T-helper 22 cell (primary cell): ENCODE measurements around the gene CHD1.

Experiments
- DNase-seq: peaks from one replicate; pipeline ENCODE4 v3.0.0-alpha.2; 2020; ENCODE audit warnings: low read depth

Gene CHD1

DNA sequence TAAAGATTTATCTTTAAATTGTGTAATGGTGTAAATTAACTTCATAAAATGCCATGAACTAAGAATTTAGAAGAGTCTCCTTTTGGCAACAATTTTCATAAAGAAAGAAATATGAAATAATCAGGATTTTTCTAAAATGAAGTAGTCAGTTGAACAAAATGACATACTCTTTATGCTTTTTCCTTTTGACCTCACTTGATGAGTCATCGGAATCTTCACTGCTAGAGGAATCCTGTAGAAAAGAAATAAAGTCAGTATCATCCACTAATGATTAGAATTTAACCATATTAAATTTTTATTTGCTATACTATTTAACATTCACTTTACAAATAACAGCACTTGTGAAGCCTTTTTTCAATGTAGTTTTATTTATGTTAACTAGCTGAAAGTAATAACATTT, 26.1 kb downstream of the CHD1 start:
- DNase-seq: no peak

DNA sequence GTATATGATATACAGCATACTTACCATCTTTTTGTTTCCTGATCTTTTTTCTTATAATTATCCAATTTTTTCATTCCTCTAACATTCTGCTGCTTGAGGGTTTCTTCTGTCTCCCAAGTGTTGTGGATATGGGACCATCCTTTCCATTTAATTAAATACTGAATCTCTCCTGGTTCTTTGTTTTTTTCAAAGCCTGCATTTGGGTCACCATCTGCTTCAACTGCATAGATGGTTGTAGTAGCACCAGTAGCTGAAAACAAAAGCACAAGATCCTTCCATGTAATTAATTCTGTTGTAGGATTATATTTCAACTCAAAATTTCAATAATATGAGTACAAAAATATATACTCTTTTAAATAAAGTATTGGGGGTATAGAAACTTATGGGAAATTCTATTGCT, 29.4 kb downstream of the CHD1 start:
- no peak for DNase-seq

- DNase-seq: no peak
Measured at GRCh38 chr5:98898743-98899142, 30.1 kb downstream of the CHD1 start.

DNA sequence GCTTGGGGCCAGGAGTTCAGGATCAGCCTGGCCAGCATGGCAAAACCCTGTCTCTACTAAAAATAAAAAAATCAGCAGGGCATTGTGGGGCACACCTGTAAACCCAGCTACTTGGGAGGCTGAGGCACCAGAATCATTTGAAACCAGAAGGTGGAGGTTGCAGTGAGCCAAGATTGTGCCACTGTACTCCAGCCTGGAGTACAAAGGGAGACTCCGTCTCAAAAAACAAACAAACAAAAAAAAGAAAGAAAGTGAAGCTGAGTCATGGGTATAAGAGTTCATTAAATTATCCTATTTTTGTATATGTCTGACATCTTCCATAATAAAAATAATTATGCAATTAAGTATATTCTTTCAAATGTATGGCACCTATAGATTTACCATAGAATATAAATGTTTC, 37.2 kb downstream of the CHD1 start:
- DNase-seq: no peak

GRCh38 chr5:98880598-98880997, 48.2 kb downstream of the CHD1 start:
- no peak for DNase-seq

GRCh38 chr5:98880151-98880550, 48.7 kb downstream of the CHD1 start:
- DNase-seq: no peak

DNA sequence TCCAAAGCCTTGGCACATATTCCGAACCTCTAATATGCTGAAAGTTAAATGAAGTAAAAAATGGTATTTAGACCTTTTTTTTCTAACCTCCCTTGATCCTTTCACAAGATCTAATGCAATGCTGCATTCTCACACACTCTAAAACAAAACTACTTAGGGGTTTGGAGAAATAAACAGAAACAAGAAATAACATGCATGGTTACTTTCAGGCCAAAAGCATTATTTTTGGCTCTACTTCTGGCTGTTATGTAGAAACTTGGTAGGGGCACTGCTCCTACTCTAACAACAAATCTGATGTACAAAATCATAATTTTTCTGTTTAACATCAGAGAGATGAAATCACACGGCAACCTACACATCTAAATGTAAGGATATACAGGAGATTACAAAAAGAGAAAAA, 51.2 kb downstream of the CHD1 start:
- no peak for DNase-seq

DNA sequence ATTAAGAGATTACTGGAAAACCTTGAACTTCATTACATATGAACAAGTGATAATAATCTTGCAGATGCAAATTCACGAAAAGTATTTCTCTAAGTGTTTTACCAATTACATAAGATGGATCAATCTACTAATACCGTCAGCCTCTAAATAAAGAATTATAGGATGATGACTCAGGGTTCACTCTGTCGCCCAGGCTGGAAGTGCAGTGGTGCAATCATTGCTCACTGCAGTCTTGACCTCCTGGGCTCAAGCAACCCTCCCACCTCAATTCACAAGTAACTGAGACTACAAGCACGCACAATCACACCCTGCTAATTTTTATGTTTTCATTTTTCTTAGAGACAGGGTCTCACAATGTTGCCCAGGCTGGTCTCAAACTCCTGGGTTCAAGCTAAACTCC, 56.1 kb downstream of the CHD1 start:
- DNase-seq: no peak

DNA sequence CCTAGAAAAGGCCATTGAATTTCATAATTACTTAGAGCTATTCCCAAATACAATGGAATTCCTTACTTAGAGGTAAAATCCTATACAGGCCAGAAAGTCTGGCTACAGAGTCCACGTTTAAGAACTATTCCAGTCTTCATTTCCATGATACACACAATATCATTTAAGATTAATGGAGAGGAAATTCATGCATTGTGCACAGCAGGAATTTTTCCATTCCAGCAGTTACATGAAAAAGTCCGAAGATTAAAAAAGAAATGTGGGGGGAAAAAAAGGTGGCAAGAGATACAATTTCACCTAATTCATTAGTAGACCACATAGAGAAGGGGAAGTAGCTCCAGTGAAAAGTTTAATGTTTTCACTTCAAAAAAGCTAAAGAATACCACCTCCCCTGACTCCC, 63.1 kb downstream of the CHD1 start:
- no peak for DNase-seq

DNA sequence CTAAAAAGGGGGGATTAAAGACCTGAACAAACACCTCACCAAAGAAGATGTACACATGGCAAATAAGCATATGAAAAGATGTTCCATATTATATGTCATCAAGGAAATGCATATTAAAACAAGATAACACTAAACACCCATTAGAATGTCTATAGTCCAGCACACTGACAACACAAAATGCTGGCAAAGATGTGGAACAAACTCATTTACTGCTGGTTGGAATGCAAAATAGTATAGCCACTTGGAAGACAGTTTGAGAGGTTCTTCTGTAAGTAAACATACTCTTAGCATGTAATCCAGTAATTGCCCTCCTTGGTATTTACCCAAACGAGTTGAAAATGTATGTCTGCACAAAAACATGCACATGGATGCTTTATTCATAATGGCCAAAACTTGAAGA, 81.8 kb downstream of the CHD1 start:
- DNase-seq: no peak

DNA sequence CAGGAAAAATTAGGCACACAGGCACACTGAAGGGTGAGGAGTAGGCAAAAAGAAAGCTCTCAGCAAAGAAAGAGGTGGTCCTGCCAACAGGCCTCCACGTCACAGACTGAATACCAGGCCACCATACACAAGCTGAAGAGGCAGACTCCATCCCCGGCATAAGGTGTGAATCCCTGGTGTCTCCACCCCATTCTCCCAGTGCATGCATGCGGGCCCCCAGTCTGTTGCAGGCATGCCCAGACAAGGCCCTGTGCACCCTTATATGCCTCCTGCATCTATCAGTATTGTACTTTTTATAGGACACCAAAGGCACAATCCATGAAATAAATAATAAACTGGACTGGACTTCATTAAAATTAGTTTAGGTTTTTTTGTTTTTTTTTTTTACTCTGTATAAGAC, 82.3 kb downstream of the CHD1 start:
- DNase-seq: no peak

- no peak for DNase-seq
Measured at GRCh38 chr5:98845878-98846277, 82.9 kb downstream of the CHD1 start.

DNA sequence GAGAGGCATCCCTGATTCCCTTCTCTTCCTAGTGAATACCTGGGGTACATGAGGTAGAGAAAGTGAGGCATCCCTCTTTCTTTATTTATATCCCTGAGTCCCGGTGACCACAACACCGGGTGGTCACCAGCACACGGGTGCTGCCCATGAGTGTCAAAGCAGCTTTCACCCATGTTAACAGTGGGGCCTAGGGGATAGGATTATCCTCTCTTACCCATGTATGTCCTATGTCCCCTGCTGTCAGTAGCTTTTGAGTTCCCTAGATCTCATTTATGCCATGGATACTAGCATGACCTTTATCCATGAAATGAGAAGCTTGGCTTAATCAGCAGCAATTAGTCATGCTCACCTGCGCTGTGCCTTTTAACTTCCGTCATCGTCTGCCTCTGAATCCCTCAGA, 83.9 kb downstream of the CHD1 start:
- no peak for DNase-seq

DNA sequence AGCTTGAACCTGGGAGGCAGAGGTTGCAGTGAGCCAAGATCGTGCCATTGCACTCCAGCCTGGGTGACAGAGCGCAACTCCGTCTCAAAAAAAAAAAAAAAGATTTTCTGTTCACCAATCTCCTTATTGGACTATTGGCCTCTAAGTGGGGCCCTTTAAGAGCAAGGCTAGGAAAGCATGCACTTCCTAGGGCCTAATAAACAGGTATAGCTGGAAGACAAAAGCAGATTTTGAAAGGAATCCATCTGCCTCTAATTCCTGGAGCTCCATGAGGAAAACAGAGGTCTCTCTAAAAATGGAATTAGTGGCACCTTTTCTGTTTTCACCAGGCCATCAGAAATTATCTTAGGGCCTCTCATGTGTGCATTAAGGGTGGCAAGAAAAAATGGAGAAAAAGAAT, 85.3 kb downstream of the CHD1 start:
- DNase-seq: no peak

GRCh38 chr5:98840946-98841345, 87.9 kb downstream of the CHD1 start:
- no peak for DNase-seq

DNA sequence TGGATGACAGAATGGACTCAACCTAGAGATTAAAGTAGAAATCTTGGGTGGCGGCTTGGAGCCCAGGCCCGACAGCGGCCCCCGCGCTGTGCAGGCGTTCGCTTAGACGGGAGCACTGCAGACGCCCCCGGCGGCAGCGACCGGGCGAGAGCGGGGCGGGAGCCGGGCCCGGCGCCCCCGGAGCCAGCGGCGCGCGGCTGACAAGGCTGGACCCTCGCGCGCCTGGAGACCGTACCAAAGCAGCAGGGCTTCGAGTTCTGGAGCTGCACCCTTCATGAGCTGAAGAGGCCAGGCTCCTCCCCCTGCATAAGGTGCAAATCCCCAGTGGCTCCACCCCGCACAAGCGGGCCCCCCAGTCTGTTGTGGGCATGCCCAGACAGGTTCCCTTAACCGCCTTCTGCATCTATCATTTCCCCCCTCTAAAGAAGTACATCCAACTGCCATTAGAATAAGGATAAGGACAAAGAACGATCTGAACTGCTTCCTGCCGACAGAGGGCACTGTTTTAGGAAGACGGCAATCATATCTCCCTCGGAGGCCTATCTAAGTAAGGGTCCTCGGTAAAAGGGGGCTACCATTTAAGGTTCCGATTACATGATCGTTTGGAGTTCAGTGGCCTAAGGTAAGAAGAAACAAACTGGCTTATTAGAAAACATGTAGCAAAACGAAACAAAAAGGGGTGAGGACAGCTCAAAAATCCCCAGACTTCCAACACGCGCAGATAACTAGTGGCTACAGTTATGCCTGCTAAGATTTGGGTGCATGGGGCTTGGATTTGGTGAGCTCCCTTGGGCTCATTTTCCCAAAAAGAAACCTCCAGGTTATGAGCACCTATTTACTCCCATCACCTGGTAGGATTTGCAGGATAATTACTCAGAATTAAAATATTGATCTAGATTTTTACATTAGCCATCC, 89.1 kb downstream of the CHD1 start:
- no peak for DNase-seq

GRCh38 chr5:98836175-98836574, 92.6 kb downstream of the CHD1 start:
- no peak for DNase-seq

DNA sequence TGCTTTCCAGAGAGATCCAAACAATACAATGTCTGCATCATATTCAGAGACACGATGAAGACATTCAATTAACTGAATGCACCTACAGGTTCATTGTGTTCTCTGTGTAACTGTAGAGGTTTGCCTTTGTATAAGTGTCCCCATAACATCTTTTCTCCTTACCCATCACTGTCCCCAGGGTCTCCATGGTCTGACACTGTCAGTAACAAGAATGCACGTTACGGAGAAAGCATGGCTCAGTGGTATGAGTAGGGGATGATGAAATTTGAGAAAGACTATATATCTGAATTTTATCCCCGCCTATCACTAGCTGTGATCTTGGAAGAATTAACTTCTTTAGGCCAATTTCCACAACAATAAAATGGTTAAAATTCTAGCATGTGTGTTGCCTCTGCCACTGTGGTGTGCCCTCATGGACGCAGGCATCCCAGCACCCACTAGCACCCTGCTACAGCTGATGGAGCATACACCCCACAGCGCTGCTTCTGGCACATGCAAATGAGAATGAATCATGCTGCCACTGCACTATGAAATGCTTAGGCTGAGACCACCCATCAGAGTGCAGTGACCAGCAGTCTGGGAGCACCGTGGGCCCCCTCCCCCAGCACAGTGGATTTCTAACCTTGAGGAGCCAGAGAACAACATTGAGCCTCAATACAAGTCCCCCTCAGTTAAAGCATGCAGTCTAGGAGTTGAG, 101.1 kb downstream of the CHD1 start:
- DNase-seq: no peak

GRCh38 chr5:98827161-98827560, 101.6 kb downstream of the CHD1 start:
- DNase-seq: no peak

DNA sequence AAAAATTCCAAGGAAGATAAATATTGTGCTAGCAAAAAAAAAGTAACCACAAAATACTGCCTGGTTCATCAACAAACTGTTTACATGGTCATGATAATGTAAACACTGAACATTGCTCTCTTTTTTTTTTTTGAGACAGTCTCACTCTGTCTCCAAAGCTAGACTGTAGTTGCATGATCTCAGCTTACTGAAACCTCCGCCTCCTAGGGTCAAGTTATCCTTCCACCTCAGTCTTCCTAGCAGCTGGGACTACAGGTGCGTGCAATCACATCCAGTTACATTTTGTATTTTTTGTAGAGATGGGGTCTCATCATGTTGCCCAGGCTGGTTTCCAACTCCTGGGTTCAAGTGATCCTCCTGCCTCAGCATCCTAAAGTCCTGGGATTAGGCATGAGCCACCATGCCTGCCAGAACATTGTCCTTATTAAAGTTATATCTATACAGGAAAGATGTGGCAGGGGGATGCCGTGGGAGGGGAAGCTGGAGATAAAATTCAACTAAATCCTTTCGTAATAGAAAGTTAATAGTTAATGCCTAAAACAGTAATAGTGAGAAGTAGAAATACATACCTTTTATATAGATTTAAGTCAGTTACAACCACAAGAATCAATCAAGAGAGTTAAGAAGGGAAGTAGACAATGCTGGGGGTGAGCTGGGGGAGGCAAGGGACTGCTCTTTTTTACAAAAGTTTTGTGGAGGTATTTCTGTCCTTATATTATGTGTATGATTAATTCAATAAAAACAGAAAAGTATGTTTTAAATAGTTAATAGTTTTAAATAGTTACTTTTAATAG, 103.0 kb downstream of the CHD1 start:
- no peak for DNase-seq

- no peak for DNase-seq
Measured at GRCh38 chr5:98816582-98817222, 112.1 kb downstream of the CHD1 start.

DNA sequence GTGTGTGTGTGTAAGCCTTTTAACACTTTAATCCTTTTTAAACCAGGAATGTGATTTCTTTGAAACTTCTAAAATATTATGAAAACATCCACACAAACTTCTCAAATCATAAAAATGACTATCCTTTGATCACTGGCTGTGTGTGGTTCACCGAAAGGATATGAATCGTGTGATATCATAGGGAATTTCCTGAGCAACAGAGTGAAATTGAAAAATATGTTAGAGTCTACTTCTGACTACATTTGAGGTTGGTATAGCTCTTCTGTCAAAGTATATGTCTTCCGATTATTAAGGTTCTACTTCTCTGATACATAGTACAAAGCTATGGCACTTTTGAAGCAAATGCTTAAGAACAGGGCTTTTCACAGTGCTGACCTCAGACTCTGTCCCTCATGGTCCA, 115.1 kb downstream of the CHD1 start:
- DNase-seq: no peak
